Suppressor macrophage (primary cell): Measurements from ENCODE around the gene ESRRA.

Source experiments
- DNase-seq, 4 experiments: peaks; one replicate each; pipeline ENCODE4 v3.0.0-alpha.2; 2020 to 2022
- total RNA-seq, 17 experiments: gene quantifications; one replicate each; lab custom pipeline; 2026; ENCODE audit warnings: mixed read lengths in 6 of 17, inconsistent platforms in 3 of 17; lab: John Stamatoyannopoulos, UW

The ESRRA gene
- total RNA-seq, result 10.1 to 101 (median 42.1) reads per million in 17 experiments

DNA sequence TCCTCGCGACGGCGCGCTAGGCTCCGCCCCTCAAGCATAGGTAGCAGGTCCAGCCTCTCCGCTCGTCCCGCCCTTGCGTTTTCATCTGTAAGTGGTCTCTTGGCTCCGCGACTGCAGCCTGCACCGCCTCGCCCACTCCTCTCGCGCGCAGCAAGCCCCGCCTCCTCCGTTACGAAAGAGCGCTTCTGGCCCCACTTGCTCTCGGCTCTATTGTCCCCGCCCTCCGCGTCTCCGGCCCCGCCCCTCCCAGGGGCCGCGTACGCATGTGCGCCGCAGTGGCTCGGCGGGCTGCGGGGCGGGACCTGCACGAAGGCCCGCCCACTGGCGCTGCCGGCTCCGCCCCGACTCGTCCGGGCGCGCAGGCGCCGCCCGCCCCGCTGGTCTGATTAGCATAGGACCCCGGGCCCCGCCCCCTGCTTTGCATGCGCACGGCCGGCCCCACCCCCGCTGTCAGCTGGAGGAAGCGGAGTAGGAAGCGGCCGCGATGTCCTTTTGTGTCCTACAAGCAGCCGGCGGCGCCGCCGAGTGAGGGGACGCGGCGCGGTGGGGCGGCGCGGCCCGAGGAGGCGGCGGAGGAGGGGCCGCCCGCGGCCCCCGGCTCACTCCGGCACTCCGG is at the start of gene ESRRA:
Gene ESRRA (plus strand): TSS at position 450 of the 616 bp plus-strand sequence. CDS start 1,656 bp downstream, outside the sequence.
- peak; percentile 99 to 100 (median 100) for DNase-seq

DNA sequence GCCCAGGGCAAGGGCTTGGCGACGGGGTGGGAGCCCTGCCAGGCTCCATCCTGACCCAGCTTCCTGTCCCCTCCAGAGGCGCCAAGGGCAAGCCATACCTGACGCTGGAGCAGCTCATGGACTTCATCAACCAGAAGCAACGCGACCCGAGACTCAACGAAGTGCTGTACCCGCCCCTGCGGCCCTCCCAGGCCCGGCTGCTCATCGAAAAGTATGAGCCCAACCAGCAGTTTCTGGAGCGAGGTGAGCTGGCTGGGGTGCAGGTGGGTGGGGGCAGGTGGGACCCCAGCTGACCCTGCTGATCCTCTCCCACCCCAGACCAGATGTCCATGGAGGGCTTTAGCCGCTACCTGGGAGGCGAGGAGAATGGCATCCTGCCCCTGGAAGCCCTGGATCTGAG is 49.0 kb upstream of the ESRRA start:
- DNase-seq, result no peak

GRCh38 chr11:64258356-64258755 is 47.0 kb upstream of the ESRRA start:
- no peak for DNase-seq

- DNase-seq, result no peak
These were observed 46.3 kb upstream of the ESRRA start for GRCh38 chr11:64258946-64259532.

DNA sequence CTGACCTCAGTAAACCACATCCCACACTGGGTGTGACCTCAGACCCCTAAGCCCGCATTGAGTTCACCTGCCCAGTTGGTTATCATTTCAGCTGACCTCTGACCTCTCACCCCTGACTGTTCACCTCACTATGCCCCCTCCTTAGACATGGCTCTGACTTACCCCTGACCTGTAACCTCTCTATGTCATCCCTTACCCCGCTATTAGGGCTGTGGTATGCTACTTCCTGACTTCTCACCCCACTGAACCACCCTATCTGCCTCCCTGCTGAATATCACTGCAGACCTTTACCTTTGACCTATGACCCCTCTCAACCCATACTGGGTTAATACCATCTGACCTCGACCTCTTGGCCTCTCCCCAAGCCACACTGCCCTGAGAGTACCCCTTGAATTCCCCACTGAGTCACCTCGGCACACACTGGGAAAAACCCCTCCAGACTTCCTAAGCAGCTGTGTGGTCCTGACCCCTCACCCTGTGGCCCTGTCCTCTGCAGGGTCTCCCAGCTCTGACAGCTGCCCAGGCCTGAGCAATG is 45.7 kb upstream of the ESRRA start:
- DNase-seq, result no peak

DNA sequence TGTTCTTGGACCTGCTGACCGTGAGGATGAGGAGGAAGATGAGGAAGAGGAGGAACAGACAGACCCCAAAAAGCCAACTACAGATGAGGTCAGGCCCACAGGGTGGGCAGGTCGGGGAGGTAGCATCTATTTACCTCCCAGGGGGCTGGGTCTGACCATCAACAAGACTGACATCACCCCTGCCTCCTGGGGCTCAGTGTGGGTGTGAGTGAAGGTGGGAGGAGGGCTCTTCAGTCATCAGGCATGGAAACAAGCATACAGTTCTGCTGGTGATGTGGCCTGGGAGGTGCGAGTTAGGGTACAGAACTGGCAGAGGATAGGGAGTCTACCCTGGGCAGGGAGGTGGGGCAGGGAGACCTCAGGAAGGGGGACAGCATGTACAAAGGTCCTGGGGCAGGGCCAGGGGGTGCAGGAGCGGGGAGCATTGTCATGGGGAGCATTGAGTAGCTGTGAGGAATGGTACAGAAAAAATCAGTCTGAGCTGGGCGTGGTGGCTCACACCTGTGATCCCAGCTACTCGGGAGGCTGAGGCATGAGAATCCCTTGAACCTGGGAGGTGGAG is 45.1 kb upstream of the ESRRA start:
- DNase-seq, result peak in 2 of 4 experiments; percentile 31 to 38

DNA sequence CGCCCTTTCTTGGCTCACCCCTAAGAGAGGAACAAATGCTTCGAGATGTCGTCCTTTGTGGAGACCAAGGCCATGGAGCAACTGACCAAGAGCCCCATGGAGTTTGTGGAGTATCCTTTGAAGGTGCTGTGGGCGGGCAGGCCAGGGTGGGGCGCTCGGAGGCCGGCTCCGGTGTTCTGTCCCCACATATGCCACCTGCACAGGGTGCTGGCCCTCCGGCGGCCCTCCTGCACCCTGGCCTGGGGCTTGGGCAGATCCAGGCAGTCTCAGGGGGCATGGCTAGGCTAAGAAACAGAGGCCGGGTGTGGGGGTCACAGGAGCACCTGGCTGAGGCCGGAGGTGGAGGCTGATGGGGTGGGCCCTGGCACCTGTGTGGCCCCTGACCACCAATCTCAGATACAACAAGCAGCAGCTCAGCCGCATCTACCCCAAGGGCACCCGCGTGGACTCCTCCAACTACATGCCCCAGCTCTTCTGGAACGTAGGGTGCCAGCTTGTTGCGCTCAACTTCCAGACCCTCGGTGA is 43.7 kb upstream of the ESRRA start:
- no peak for DNase-seq

DNA sequence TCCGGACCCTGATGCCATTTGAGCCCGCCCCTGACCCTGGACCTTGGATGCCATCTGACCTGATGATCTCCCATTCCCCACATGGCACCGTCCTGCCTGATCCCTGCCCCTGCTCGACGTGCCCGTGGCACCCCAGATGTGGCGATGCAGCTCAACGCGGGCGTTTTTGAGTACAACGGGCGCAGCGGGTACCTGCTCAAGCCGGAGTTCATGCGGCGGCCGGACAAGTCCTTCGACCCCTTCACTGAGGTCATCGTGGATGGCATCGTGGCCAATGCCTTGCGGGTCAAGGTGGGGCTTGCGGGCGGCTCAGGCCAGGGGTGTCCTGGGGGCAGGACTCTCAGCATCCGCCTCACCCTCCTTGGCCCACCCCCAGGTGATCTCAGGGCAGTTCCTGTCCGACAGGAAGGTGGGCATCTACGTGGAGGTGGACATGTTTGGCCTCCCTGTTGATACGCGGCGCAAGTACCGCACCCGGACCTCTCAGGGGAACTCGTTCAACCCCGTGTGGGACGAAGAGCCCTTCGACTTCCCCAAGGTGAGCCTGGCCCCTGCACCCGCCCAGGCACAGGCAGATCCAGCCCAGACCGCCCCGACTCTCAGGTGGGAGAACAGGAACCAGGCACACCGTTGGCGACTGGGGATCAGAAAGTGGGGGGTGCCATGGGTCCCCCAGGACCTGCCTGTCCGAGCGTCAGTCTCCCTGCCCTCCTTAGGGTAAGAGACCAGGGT is 42.9 kb upstream of the ESRRA start:
- no peak for DNase-seq

GRCh38 chr11:64263021-64263946 is 42.0 kb upstream of the ESRRA start:
- DNase-seq, result no peak

GRCh38 chr11:64263947-64264317 is 41.4 kb upstream of the ESRRA start:
- no peak for DNase-seq

GRCh38 chr11:64264371-64264852 is 40.9 kb upstream of the ESRRA start:
- DNase-seq, result no peak

GRCh38 chr11:64265176-64266160 is 39.9 kb upstream of the ESRRA start:
- DNase-seq, result no peak

GRCh38 chr11:64266339-64266738 is 39.0 kb upstream of the ESRRA start:
- DNase-seq, result no peak

DNA sequence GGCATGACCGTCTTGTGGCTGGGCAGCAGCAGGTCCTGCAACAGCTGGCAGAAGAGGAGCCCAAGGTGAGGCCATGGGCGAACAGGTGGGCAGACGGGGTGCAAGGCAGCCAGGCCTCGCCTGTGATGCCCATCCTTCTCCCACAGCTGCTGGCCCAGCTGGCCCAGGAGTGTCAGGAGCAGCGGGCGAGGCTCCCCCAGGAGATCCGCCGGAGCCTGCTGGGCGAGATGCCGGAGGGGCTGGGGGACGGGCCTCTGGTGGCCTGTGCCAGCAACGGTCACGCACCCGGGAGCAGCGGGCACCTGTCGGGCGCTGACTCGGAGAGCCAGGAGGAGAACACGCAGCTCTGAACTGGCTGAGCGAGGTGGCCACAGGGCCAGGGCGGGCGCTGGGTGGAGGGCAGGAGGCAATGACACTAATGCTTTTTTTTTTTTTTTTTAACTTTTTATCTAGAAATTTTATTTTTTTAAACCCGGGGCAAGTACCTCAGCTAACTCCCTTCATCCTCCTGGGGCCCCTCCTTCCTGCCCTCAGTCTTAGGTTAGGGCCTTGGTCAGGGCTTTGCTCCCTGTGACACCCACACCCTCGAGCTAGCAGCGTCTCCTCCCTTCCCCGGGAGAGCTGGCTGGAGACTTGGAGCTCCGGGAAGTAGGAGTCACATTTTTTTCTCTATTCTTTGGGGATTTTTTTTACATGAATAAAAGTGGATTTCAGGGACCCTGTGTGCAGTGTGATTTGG is 37.9 kb upstream of the ESRRA start:
- no peak for DNase-seq

- peak; percentile 57 to 79 (median 78) for DNase-seq
These were observed 37.1 kb upstream of the ESRRA start for GRCh38 chr11:64268025-64268892.

GRCh38 chr11:64268893-64269539 is 36.3 kb upstream of the ESRRA start:
- DNase-seq, result peak; percentile 64 to 83 (median 79)

DNA sequence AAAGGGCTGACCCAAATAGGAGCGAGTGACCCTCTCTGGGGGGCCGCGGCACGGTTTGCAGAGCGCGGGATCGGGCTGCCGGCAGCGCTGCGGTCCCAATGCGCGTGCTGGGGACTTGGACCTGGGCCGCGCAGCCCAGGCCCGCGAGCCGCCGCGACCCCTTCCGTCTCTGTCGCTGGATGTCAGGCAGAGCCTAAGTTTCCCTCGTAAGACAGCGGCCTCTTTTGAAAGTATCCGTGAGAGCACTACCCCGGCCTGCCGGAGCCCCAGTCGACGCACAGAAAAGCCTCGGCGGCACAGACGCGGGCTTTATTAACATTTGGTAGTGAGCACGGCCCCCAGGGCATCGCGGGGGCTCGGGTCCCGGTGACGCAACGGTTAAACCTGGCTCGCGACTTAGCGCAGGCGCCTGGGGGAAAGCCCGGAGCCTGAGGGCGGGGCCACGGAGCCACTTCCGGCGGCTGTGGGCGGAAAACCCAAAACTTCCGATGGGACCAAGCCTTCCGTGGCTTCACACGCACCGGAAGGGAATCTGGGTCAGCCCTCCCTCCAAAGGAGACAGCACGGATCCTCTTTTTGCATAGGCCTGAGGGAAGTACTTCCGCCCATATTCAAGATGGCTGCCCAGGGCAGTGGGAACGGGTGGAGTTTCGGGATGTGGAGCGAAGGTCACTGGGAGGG is 35.6 kb upstream of the ESRRA start:
- DNase-seq, result peak; percentile 98 to 100 (median 99)
